SU-DHL-6 (cell line): ENCODE measurements around the gene TMEM9B.
A peak's percentile ranks its signal among the peaks of the same experiment; 100 is the strongest.

Source experiments
- H2AFZ ChIP-seq: fragments of 200-600 bp; sonication (generic); 2 replicates; pipeline ENCODE4 v1.6.1; 2014; ENCODE audit warnings: low read depth, mild to moderate bottlenecking, moderate library complexity, mixed read lengths, antibody characterized with exemption, low read length; ENCODE audit not compliant: severe bottlenecking
- H3F3A ChIP-seq: fragments of 200-600 bp; shearing (Covaris generic); 2 replicates; pipeline ENCODE4 v1.6.0; 2016; ENCODE audit warnings: antibody characterized with exemption, mild to moderate bottlenecking; ENCODE audit not compliant: insufficient read depth
- H3K27ac ChIP-seq: fragments of 200-600 bp; sonication (generic); 2 replicates; pipeline ENCODE4 v1.5.1; 2016; ENCODE audit warnings: low read depth, mild to moderate bottlenecking, low read length, moderate library complexity, mixed read lengths
- H3K27me3 ChIP-seq: fragments of 200-600 bp; sonication (generic), shearing (Covaris generic); 2 replicates; pipeline ENCODE4 v1.6.0; 2014; ENCODE audit warnings: mild to moderate bottlenecking, low read length
- H3K36me3 ChIP-seq: fragments of 200-600 bp; sonication (generic); 2 replicates; pipeline ENCODE4 v1.6.1; 2014; ENCODE audit warnings: mild to moderate bottlenecking, low read length, mixed read lengths
- H3K4me2 ChIP-seq: fragments of 300-600, 200-600 bp; shearing (Covaris generic), sonication (generic); 2 replicates; pipeline ENCODE4 v1.6.0; 2014; ENCODE audit warnings: low read length, low read depth, mild to moderate bottlenecking; ENCODE audit not compliant: poor library complexity, severe bottlenecking
- H3K4me3 ChIP-seq: fragments of 200-600 bp; sonication (generic); 2 replicates; pipeline ENCODE4 v1.5.1; 2014; ENCODE audit warnings: antibody characterized with exemption, low read length, mild to moderate bottlenecking, mixed read lengths; ENCODE audit not compliant: insufficient read depth, poor library complexity, severe bottlenecking
- H3K79me2 ChIP-seq: fragments of 200-600 bp; sonication (generic); 2 replicates; pipeline ENCODE4 v1.6.1; 2014; ENCODE audit warnings: mild to moderate bottlenecking, low read length, moderate library complexity; ENCODE audit not compliant: insufficient read depth
- H3K9ac ChIP-seq: fragments of 200-600 bp; sonication (generic); 2 replicates; pipeline ENCODE4 v1.7.0; 2014; ENCODE audit warnings: mild to moderate bottlenecking, low read length
- H3K9me2 ChIP-seq: fragments of 200-600 bp; sonication (generic); replicated peaks from 2 replicates; pipeline ENCODE4 v1.6.1; 2014; ENCODE audit warnings: low read length; ENCODE audit not compliant: insufficient read depth
- H3K9me3 ChIP-seq: fragments of 200-600 bp; sonication (generic); 2 replicates; pipeline ENCODE4 v1.6.1; 2014; ENCODE audit warnings: low read length, mixed read lengths; ENCODE audit not compliant: insufficient read depth
- H4K20me1 ChIP-seq: fragments of 200-600 bp; sonication (generic); 2 replicates; pipeline ENCODE4 v1.6.1; 2014; ENCODE audit warnings: low read depth, mild to moderate bottlenecking, antibody characterized with exemption, low read length, moderate library complexity, mixed read lengths
- EZH2phosphoT487 ChIP-seq: fragments of 200-600 bp; sonication (generic), shearing (Covaris generic); conservative IDR thresholded peaks from 2 replicates; pipeline ENCODE4 v1.6.1; 2018; ENCODE audit warnings: mild to moderate bottlenecking, antibody characterized with exemption, low read length, moderate library complexity, mixed read lengths
- TF ChIP-seq, protein P1 (sequence below): fragments of 200-600 bp; sonication (generic); IDR thresholded peaks from one replicate; pipeline ENCODE4 v1.5.1; 2017; ENCODE audit warnings: antibody characterized with exemption, mild to moderate bottlenecking, low read length, moderate library complexity; ENCODE audit not compliant: insufficient read depth, poor library complexity, severe bottlenecking

The TMEM9B gene

DNA sequence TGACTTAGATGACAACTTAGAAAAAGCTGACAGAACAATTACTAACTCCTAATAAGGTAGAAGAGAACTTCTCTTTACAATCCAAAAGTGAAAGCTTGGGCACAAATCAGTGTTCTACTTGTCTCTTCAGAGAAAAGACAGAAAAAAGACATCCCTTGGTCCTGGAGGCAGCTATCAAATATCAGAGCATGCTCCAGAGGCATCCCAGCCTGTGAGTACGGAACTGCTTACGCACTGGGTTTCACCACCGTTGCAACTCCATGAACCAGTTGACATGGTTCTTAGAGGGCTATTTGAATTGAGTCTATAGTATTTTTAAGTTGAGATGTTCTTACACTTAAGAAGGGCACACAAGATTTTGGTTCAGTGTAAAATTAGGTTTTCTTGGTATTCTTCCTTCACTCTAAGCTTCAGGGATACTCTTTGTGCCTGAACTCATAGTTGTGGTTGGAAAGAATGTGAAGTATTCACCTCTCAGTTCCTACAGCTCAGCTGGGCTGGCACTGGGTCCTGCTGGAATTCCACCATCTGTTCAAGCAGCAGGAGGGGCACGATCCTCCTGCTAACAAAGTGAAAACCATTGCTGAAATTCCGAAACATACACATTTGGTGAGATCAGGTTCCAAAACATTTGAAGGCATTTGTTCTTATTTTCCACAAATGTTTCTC is 47.0 kb downstream of the TMEM9B start:
- Histone ChIP-seq H3K27ac (no peak overlapping the region), H3K4me3 (no peak overlapping the region)

DNA sequence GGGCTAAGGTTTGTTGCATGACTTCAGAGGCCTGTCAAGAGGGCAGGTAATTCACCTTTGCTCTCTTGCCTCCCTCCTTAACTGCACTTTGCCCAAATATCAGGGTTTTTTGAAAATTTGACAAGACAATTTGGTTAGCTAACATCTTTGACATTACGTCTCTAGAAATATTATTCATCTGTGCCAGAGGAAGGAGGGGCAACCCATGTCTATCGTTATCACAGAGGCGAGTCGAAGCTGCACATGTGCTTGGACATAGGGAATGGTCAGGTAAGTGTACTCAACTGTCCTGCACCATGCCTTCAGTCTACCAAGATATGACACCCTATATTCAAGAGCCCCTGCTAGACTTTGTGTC is 49.6 kb downstream of the TMEM9B start:
- no peaks in the 10 kb centered on the region for H3K27me3 ChIP-seq
- no peaks in the 10 kb centered on the region for H4K20me1 ChIP-seq
- no peaks in the 10 kb centered on the region for H3K79me2 ChIP-seq
- H3K9me2 ChIP-seq: no peaks in the 10 kb centered on the region
- H3F3A ChIP-seq: peaks cover 10% of the 10 kb centered on the region
- H3K9ac ChIP-seq: no peak overlapping the region
- H3K36me3 ChIP-seq: no peaks in the 10 kb centered on the region
- H3K4me2 ChIP-seq: peak overlapping the region; percentile 49
- no peak overlapping the region for H2AFZ ChIP-seq
- TF ChIP-seq, protein P1, sequence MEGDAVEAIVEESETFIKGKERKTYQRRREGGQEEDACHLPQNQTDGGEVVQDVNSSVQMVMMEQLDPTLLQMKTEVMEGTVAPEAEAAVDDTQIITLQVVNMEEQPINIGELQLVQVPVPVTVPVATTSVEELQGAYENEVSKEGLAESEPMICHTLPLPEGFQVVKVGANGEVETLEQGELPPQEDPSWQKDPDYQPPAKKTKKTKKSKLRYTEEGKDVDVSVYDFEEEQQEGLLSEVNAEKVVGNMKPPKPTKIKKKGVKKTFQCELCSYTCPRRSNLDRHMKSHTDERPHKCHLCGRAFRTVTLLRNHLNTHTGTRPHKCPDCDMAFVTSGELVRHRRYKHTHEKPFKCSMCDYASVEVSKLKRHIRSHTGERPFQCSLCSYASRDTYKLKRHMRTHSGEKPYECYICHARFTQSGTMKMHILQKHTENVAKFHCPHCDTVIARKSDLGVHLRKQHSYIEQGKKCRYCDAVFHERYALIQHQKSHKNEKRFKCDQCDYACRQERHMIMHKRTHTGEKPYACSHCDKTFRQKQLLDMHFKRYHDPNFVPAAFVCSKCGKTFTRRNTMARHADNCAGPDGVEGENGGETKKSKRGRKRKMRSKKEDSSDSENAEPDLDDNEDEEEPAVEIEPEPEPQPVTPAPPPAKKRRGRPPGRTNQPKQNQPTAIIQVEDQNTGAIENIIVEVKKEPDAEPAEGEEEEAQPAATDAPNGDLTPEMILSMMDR: no peak
- TF ChIP-seq EZH2phosphoT487: no peak
- no peak overlapping the region for H3K27ac ChIP-seq
- no peak overlapping the region for H3K4me3 ChIP-seq
- no peaks in the 10 kb centered on the region for H3K9me3 ChIP-seq

More for the DNA sequence above, 47.0 kb downstream of the TMEM9B start:
- Histone ChIP-seq H4K20me1 (no peaks in the 10 kb centered on the region), H3K9me3 (no peaks in the 10 kb centered on the region), H3K9ac (no peak overlapping the region), H3K79me2 (no peaks in the 10 kb centered on the region), H3K36me3 (no peaks in the 10 kb centered on the region), H3K27me3 (no peaks in the 10 kb centered on the region), H3K9me2 (no peaks in the 10 kb centered on the region), H2AFZ (no peak overlapping the region), H3F3A (peaks cover 7% of the 10 kb centered on the region), H3K4me2 (no peak overlapping the region)
- TF ChIP-seq EZH2phosphoT487: no peak
- TF ChIP-seq, protein P1: no peak

DNA sequence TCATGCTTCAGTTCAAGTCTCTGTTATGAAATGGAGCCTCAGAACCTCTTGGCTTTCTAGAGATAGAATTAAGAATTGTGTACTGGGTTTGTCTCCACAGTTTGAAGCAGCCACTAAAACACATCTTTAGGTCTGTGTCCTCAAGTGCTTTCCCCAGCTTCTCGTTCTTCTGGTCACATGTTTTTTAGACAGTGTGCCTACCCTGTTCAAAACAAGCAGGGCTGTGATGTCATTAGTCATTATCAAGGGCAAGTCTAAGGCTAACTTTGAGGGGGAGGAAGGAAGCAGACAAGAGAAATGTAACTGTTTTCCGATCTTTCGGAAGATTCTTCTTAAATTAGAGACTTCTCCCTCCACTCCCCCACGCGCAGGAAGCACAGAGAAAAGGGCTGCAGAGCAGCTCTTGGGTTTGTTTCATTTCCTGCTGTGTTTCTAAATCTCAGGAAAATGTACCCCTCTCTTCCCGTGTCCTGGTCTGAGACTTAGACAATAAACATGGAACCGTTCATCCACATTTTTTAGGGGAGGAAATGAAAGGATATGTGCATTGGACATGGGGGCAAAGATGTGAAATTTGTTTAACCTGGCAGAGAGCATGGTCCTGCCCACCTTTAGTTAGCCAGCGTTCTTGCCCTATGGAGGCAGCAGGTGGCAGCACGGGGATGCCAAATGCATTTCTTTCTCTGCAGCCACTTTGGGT is 50.1 kb downstream of the TMEM9B start:
- no peaks in the 10 kb centered on the region for H4K20me1 ChIP-seq
- H3K4me3 ChIP-seq: peak overlapping the region; percentile 12
- no peaks in the 10 kb centered on the region for H3K9me3 ChIP-seq
- TF ChIP-seq, protein P1: peak; percentile 93
- no peak for TF ChIP-seq EZH2phosphoT487
- no peaks in the 10 kb centered on the region for H3K9me2 ChIP-seq
- H3K36me3 ChIP-seq: no peaks in the 10 kb centered on the region
- no peaks in the 10 kb centered on the region for H3K79me2 ChIP-seq
- H3K27me3 ChIP-seq: no peaks in the 10 kb centered on the region
- H3K27ac ChIP-seq: peak overlapping the region; percentile 13; the same call in 1 of the 2 replicates
- H3F3A ChIP-seq: peaks cover 10% of the 10 kb centered on the region
- H2AFZ ChIP-seq: peak overlapping the region; percentile 37
- peak overlapping the region; percentile 25; the same call in 1 of the 2 replicates for H3K9ac ChIP-seq
- H3K4me2 ChIP-seq: peak overlapping the region; percentile 49
